ENCODE results near the gene TIMM22.

- TF ChIP-seq RAD21 (conservative IDR thresholded peaks at IDR 0.05 in 1 of 2, IDR thresholded peaks at IDR 0.05 in 1 of 2) (no peak), ZSCAN20 (CRISPR knock-in tag; IDR thresholded peaks at IDR 0.05) (no peak), MAX (IDR thresholded peaks at IDR 0.05) (no peak), CTCF (IDR thresholded peaks at IDR 0.05) (no peak), RCOR1 (IDR thresholded peaks at IDR 0.05; ENCODE audit: low read depth, low read length) (no peak), RFX5 (IDR thresholded peaks at IDR 0.05) (no peak), ELK1 (IDR thresholded peaks at IDR 0.05; ENCODE audit: low read depth, low read length) (no peak), CEBPB (IDR thresholded peaks at IDR 0.05) (no peak)
Measured at GRCh38 chr17:1010086-1010450, 13.1 kb downstream of the TIMM22 start.
